Mucosa of stomach (tissue), 1 donor: ENCODE data around the gene COL3A1.

Experiments
- H3K27me3 ChIP-seq: one replicate; pipeline ENCODE4 v1.7.0; 2013; ENCODE audit warnings: mild to moderate bottlenecking, low read length; ENCODE audit not compliant: control insufficient read depth, insufficient read depth
- H3K36me3 ChIP-seq: one replicate; pipeline ENCODE4 v1.7.0; 2013; ENCODE audit warnings: low read length; ENCODE audit not compliant: control insufficient read depth, insufficient read depth
- H3K4me1 ChIP-seq: one replicate; pipeline ENCODE4 v1.7.0; 2013; ENCODE audit warnings: mild to moderate bottlenecking, low read length; ENCODE audit not compliant: control insufficient read depth, insufficient read depth
- H3K4me3 ChIP-seq: one replicate; pipeline ENCODE4 v1.7.0; 2013; ENCODE audit warnings: low read length
- H3K9ac ChIP-seq: one replicate; pipeline ENCODE4 v1.7.0; 2013; ENCODE audit warnings: mild to moderate bottlenecking, low read length, moderate library complexity
- H3K9me3 ChIP-seq: one replicate; pipeline ENCODE4 v1.7.0; 2013; ENCODE audit warnings: mild to moderate bottlenecking, low read length, moderate library complexity; ENCODE audit not compliant: control insufficient read depth
- donor health status: Pancreatic carcinoma.

The COL3A1 gene

DNA sequence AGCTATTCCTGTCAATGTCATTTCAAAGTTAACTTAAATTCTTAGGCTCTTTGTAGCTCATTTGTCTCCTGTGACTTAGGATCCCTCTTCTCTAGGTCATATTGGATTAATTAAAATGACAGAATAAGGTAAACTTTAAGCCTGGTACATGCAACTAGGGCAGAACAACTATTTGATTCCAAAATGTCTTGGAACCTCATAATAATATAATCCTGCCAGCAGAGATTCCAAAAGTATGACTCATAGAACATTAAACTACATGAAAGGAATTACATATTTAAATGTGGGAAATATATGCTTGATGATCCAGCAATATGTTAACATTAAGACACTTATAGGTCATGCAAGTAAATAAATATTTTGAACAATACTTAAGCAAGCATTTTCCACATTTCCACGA lies 63.3 kb downstream of the COL3A1 start:
- no peak overlapping the region for H3K4me3 ChIP-seq
- no peak overlapping the region for H3K9ac ChIP-seq
- H3K36me3 ChIP-seq = no peaks in the 10 kb centered on the region
- no peaks in the 10 kb centered on the region for H3K9me3 ChIP-seq
- H3K4me1 ChIP-seq = no peaks in the 10 kb centered on the region
- H3K27me3 ChIP-seq = no peaks in the 10 kb centered on the region

DNA sequence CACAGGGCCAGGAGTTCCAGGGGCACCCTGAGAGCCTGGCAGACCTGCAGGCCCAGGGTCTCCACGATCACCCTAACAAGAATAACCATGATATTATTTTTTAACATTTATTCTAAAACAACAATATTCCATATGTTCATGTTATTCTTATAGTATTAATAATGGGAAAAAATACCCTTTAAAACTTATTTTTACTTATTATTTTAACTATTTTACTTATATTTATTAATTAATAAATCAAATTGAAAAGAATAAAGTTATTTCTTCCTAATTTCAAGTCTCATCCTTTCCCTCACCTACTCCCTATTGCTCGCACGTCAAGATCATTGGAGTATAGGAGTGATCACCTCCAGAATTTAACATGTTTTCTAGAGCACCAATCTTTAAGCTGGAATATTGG lies 71.7 kb downstream of the COL3A1 start:
- no peaks in the 10 kb centered on the region for H3K36me3 ChIP-seq

DNA sequence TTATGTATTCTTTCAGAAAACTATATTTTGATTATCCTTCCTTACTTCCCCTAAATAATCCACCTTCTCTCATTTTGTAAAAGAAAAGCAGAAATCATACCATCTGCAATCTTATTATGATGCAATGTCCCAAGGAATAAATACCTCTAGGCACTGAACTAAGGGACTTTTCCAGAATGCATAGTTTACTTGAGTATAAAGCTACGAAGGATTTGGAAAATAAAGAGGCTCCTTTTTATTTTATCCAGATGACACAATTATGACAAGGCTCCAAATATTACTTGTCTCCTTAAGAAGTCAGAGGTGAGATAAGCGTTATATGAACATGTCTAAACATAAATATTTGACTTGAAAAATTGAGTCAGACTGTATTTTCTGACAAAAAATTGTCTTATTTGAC lies 72.1 kb downstream of the COL3A1 start:
- Histone ChIP-seq H3K4me1 (no peaks in the 10 kb centered on the region), H3K27me3 (no peaks in the 10 kb centered on the region)

More for the DNA sequence above, 71.7 kb downstream of the COL3A1 start:
- Histone ChIP-seq H3K27me3 (no peaks in the 10 kb centered on the region), H3K4me3 (no peak overlapping the region), H3K9ac (no peak overlapping the region), H3K9me3 (no peaks in the 10 kb centered on the region), H3K4me1 (no peaks in the 10 kb centered on the region)

DNA sequence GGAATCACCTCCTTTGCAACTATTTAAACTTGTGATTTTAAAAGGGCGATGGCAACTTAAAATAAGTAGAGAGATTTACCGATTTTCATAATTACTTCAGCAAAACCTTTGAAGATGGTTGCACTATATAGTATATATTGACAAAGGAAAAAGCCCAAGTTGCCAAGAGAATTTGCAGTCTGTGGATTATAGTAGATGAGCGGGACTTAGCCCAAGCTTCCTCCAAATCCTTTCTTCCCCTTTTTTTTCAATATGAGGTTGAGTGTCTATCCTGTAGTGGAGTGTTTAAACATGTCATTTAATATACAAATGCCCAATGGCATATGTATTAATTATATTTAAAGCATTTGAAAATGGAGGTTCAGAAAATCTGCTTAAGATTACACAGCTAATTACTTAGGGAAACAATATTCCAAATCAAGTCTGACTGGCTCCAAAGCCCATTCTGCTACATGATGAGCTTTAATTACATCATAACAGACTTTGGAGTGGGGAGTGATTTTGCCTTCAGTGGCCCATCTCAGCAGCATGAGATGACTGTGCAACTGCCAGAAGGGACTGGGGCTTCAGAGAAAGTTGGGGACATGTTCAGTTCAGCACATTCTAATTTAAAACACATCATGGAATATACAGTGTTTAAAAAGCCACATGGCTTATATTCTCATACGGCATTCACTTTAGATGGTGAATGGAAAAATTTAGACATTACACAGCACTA lies 73.2 kb downstream of the COL3A1 start:
- no peak overlapping the region for H3K4me3 ChIP-seq
- H3K4me1 ChIP-seq = no peaks in the 10 kb centered on the region
- no peaks in the 10 kb centered on the region for H3K9me3 ChIP-seq
- no peak overlapping the region for H3K9ac ChIP-seq
- H3K27me3 ChIP-seq = no peaks in the 10 kb centered on the region
- H3K36me3 ChIP-seq = no peaks in the 10 kb centered on the region

More for the DNA sequence above, 72.1 kb downstream of the COL3A1 start:
- no peaks in the 10 kb centered on the region for H3K36me3 ChIP-seq
- H3K9me3 ChIP-seq = no peaks in the 10 kb centered on the region
- no peak overlapping the region for H3K9ac ChIP-seq
- no peak overlapping the region for H3K4me3 ChIP-seq

DNA sequence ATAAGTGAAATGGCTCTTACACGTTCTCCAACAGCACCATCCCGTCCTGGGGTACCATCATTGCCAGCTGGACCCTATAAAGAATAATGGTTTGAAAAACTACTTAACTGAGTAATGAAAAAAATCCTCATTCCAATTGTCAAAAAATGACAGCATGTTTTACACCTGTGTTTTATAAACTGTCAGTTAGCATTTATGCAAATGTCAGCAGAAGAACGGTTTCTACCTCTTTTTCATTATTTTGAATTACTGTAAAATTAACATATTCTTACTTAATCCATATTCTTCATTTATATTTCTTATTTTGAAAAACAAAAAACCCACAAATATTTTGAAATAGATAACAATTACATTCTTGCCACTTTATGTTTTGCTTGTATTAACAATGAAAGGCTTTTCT lies 74.0 kb downstream of the COL3A1 start:
- H3K4me3 ChIP-seq = no peak overlapping the region
- no peak overlapping the region for H3K9ac ChIP-seq
- H3K4me1 ChIP-seq = no peaks in the 10 kb centered on the region
- no peaks in the 10 kb centered on the region for H3K36me3 ChIP-seq
- no peaks in the 10 kb centered on the region for H3K27me3 ChIP-seq
- no peaks in the 10 kb centered on the region for H3K9me3 ChIP-seq

- H3K4me1 ChIP-seq = no peaks in the 10 kb centered on the region
- no peaks in the 10 kb centered on the region for H3K9me3 ChIP-seq
- H3K9ac ChIP-seq = no peak overlapping the region
- H3K27me3 ChIP-seq = no peaks in the 10 kb centered on the region
- no peak overlapping the region for H3K4me3 ChIP-seq
- H3K36me3 ChIP-seq = no peaks in the 10 kb centered on the region
Measured at GRCh38 chr2:189049709-189050164, 75.6 kb downstream of the COL3A1 start.

GRCh38 chr2:189050165-189050712 lies 76.1 kb downstream of the COL3A1 start:
- H3K9me3 ChIP-seq = no peaks in the 10 kb centered on the region
- no peak overlapping the region for H3K9ac ChIP-seq
- H3K36me3 ChIP-seq = no peaks in the 10 kb centered on the region
- no peaks in the 10 kb centered on the region for H3K27me3 ChIP-seq
- no peaks in the 10 kb centered on the region for H3K4me1 ChIP-seq
- no peak overlapping the region for H3K4me3 ChIP-seq

- Histone ChIP-seq H3K4me3 (no peak overlapping the region), H3K9ac (no peak overlapping the region), H3K36me3 (no peaks in the 10 kb centered on the region), H3K4me1 (no peaks in the 10 kb centered on the region), H3K9me3 (no peaks in the 10 kb centered on the region), H3K27me3 (no peaks in the 10 kb centered on the region)
Measured at GRCh38 chr2:189056200-189057106, 82.3 kb downstream of the COL3A1 start.

DNA sequence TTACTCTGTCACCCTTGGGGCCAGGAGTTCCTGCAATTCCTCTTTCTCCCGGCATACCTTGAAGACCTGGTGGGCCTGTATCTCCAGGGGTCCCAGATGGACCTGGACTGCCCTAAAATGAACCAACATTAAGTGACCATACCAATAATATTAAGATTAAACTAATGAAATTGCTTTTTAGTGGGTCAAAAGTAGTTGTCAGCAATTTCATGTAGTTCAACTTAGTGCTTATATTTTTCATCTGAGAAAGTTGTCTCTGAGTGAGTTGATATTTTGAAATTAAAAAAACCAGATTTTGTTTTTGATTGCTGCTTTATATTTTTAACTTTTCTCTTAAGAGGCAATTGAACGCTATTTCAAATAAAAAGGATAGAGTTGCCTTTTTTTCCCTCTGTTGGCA lies 83.1 kb downstream of the COL3A1 start:
- no peaks in the 10 kb centered on the region for H3K27me3 ChIP-seq
- H3K36me3 ChIP-seq = no peaks in the 10 kb centered on the region
- H3K4me3 ChIP-seq = no peak overlapping the region
- no peak overlapping the region for H3K9ac ChIP-seq
- H3K4me1 ChIP-seq = no peaks in the 10 kb centered on the region
- no peaks in the 10 kb centered on the region for H3K9me3 ChIP-seq

- Histone ChIP-seq H3K4me1 (no peaks in the 10 kb centered on the region), H3K9me3 (no peaks in the 10 kb centered on the region), H3K9ac (no peak overlapping the region), H3K36me3 (no peaks in the 10 kb centered on the region), H3K4me3 (no peak overlapping the region), H3K27me3 (no peaks in the 10 kb centered on the region)
Measured at GRCh38 chr2:189060096-189060642, 86.0 kb downstream of the COL3A1 start.
